ENCODE results near the gene LKAAEAR1. TPM values are rescaled to one million over a fixed set of nuclear protein-coding genes. Genes with fewer than 3 reads are reported as not detected.

LKAAEAR1 gene
- total and polyA plus RNA-seq, 7 donors, result 0.19 to 1.5 TPM; not detected in 5

- no peak overlapping the region for H3K4me3 ChIP-seq
- DNase-seq, result no peak
- intact Hi-C loops (cut with DNase I), result no loop called here
- TF ChIP-seq POLR2AphosphoS5 (IDR thresholded peaks at IDR 0.05), result no peak
- TF ChIP-seq POLR2A (IDR thresholded peaks at IDR 0.05), result no peak
- no peak for TF ChIP-seq EP300 (IDR thresholded peaks at IDR 0.05)
- TF ChIP-seq CTCF (IDR thresholded peaks at IDR 0.05), result peak in 3 of 4 experiments; percentile 29 to 52 (median 33)
- peaks cover 0 to 9% (median 5%) of the 10 kb centered on the region in 4 donors for H3K4me1 ChIP-seq
- H3K27me3 ChIP-seq, result no peaks in the 10 kb centered on the region
- no peaks in the 10 kb centered on the region for H3K9me3 ChIP-seq
- H3K27ac ChIP-seq, result no peak overlapping the region
- peaks cover 0 to 34% (median 6%) of the 10 kb centered on the region in 4 donors for H3K36me3 ChIP-seq
- 73 to 75% methylated on average over 14 of the region's 14 CpGs for WGBS, 2 donors
Measured at GRCh38 chr20:64069614-64070243, 14.5 kb downstream of the LKAAEAR1 start.

DNA sequence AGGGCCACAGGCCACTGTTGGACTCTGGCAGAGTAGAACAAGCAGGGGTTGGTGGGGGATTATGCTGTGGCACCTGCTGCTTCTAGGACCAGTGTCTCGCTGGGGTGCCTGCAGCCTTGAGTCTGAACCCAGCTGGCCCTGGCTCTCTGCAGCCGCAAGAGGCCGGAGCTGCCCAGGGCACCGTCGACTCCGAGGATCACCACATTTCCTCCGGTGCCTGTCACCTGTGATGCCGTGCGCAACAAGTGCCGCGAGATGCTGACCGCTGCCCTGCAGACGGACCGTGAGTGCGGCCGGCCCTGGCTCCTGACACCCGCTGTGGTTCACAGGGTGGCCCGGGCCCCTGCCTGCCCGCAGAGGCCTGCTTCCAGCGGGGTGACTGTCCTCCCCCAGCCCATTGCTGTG, 15.0 kb downstream of the LKAAEAR1 start:
- intact Hi-C loops (cut with DNase I), result no loop called here
- TF ChIP-seq POLR2AphosphoS5 (IDR thresholded peaks at IDR 0.05), result no peak
- TF ChIP-seq CTCF (IDR thresholded peaks at IDR 0.05), result no peak
- TF ChIP-seq EP300 (IDR thresholded peaks at IDR 0.05), result no peak
- no peak for TF ChIP-seq POLR2A (IDR thresholded peaks at IDR 0.05)
- Histone ChIP-seq H3K4me3 (no peak overlapping the region), H3K4me1 (peaks cover 0 to 14% (median 10%) of the 10 kb centered on the region in 4 donors), H3K9me3 (no peaks in the 10 kb centered on the region), H3K27ac (no peak overlapping the region), H3K36me3 (peaks cover 0 to 30% (median 6%) of the 10 kb centered on the region in 4 donors), H3K27me3 (no peaks in the 10 kb centered on the region)
- WGBS, 2 donors, result 91 to 93% methylated on average over 20 of the region's 20 CpGs
- DNase-seq, result no peak

- 70 to 78% methylated on average over 12 of the region's 12 CpGs for WGBS, 2 donors
- H3K4me3 ChIP-seq, result no peak overlapping the region
- intact Hi-C loops (cut with DNase I), result no loop called here
- no peak for DNase-seq
- H3K27ac ChIP-seq, result no peak overlapping the region
- no peaks in the 10 kb centered on the region for H3K9me3 ChIP-seq
- TF ChIP-seq POLR2A (IDR thresholded peaks at IDR 0.05) (no peak), CTCF (IDR thresholded peaks at IDR 0.05) (no peak), POLR2AphosphoS5 (IDR thresholded peaks at IDR 0.05) (no peak), EP300 (IDR thresholded peaks at IDR 0.05) (no peak)
- H3K27me3 ChIP-seq, result no peaks in the 10 kb centered on the region
- H3K36me3 ChIP-seq, result peaks cover 0 to 24% (median 1%) of the 10 kb centered on the region in 4 donors
- peaks cover 0 to 20% (median 16%) of the 10 kb centered on the region in 4 donors for H3K4me1 ChIP-seq
Measured at GRCh38 chr20:64068386-64069208, 15.6 kb downstream of the LKAAEAR1 start.

DNA sequence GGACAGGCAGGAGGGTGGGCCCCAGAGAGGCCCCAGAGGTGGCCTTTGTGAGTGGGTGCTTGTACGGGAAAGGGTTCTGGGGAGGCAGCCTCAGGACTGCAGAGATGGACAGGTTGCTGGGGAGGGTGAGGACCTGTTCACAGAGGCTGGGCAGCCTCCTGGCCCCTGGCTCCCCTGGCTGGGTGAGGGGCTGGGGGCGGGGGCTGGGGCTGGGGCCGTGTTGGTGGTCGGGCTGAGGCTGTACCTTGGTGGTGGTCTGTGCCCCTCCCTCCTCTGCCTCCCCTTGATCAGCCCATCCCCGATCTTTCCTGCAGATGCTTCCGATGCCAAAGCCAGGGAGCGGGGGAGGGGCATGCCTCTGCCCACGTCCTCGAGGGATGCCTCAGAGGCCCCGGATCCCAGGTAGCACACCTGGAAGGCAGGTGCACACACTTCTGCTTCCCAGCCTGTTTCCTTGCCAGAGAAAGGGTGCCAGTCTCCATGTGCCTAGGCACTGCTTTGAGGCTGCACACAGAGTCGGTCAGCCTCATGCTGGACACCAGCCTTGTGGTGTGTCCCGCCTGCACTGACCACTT, 16.4 kb downstream of the LKAAEAR1 start:
- Histone ChIP-seq H3K9me3 (no peaks in the 10 kb centered on the region), H3K4me1 (peaks cover 0 to 21% (median 18%) of the 10 kb centered on the region in 4 donors), H3K27me3 (no peaks in the 10 kb centered on the region), H3K4me3 (no peak overlapping the region), H3K36me3 (peaks cover 0 to 22% (median 0%) of the 10 kb centered on the region in 4 donors), H3K27ac (no peak overlapping the region)
- no peak for DNase-seq
- intact Hi-C loops (cut with DNase I), result no loop called here
- 71 to 76% methylated on average over 12 of the region's 12 CpGs for WGBS, 2 donors
- TF ChIP-seq EP300 (IDR thresholded peaks at IDR 0.05), result no peak
- no peak for TF ChIP-seq POLR2AphosphoS5 (IDR thresholded peaks at IDR 0.05)
- TF ChIP-seq CTCF (IDR thresholded peaks at IDR 0.05), result no peak
- TF ChIP-seq POLR2A (IDR thresholded peaks at IDR 0.05), result no peak
